ENCODE data around the gene SH3RF3.

The SH3RF3 gene

DNA sequence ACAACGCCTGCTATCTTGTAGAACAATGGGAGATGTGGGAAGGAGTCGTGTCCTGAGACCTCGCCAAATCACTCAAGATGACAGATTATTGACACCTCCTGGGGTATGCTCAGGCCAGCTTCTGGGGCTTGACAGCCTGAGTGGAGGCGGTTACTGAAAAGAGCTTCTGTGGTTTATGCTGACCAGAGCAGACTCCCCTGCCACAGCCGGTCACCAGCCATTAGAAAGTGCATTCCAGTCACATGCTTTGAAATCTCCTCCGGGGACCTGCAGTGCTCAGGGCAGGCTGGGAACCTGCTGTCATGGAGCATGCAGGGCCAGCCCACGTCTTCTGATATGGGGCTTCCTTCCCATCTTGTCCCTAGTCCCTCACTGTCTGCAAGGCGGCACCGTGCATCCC, 268.9 kb downstream of the SH3RF3 start:
- no peak for DNase-seq (ENCODE audit: low read depth)

DNA sequence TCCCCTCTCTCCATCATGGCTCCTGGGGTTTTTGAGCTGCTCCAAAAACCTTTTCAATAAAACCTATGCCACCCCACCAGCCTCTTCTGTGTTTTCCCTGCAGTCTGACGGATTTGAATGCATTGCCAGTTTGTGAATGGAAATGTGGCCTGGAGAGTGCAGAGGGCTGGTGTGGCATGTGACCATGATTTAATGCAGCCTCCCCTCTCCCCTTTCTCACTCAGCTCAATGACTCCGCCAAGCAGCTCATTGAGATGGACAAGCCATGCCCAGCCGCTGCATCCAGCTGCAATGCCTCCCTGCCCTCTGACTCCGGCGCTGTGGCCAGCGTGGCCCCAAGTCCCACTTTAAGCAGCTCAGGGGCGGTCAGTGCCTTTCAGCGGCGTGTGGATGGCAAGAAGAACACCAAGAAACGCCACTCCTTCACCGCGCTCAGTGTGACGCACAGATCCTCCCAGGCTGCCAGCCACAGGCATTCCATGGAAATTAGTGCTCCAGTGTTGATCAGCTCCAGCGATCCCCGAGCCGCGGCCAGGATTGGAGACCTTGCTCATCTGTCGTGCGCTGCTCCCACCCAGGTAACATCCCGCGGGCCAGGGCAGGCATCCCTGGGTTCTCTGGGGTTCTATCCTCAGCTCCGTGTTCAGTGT, 269.5 kb downstream of the SH3RF3 start:
- peak; percentile 86 for DNase-seq (ENCODE audit: low read depth)

DNA sequence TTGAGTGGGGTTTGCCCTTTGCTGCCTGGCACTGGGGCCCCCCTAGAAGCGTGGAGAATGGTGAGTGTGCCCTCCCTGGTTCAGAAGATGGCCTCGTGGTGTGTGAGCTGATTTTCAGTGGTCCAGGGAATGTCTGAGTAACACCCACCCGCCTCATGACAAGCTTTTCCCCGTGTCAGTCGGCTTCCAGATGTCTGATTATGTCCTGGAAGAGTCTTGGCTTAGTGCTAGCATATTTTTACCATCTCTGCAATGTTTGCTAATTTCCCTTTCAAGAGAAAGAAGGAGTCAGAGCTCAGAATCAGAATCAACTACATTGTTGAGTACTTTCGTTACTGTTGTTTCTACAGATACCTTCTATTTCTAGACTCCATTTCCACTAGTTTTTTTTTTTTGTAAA, 270.1 kb downstream of the SH3RF3 start:
- peak; percentile 81 for DNase-seq (ENCODE audit: low read depth)

- no peak for DNase-seq (ENCODE audit: low read depth)
Measured at GRCh38 chr2:109400102-109400501, 271.1 kb downstream of the SH3RF3 start.

DNA sequence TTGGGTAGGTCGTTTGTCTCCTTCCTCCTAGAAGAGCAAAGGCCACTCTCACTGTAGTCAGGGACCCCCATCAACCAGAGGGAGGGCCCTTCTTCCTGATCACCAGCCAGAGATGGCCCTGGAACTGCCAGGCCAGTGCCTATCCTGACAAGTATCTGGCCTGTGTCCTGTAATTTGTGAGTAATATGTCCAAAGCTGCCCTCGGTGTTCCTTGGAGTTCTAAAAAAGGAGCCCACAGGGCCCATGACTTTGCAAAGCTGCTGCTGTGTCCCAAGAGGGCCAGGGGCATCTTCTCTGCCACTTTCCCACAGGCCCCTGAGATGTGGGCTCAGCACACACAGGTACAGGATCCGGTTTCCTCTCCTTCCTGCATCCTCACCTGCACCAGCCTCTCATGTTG, 272.4 kb downstream of the SH3RF3 start:
- no peak for DNase-seq (ENCODE audit: low read depth)

DNA sequence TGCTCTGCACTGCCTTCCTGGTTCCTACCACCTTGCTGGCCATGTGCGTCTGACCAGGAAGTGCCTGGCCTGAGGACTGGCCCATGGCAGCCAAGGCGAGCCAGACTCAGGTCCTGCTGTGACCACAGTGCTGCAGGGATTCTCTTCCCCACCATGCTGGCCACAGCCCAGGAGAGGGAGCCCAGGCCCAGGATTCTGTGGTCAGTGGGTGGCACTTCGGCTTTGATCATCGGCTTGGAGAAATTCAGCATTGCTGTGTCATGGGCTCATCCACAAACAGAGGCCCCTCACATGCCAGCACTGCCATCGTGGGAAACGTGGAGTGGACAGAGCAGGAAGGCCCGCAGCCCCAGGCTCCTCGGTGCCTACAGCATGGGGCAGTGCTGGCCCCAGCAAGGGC, 273.2 kb downstream of the SH3RF3 start:
- no peak for DNase-seq (ENCODE audit: low read depth)

- DNase-seq (ENCODE audit: low read depth): no peak
Measured at GRCh38 chr2:109402980-109403840, 274.2 kb downstream of the SH3RF3 start.

DNA sequence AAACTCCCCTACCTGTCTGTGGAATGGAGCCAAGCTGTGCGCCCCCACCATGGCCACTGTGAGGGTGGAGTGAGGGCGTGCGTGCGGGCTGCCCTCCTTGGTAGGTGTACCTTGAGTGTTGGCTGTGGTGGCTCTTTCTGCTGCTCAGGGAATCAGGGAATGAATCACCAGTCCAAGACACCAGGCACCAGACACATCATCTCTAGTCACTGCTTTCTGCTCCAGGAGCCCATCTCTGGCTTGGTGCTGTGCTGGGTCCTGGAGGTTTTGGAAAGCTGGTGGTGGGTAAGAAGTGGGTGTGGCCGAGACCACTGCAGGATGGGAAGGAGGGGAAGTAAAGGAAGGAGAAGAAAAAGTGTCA, 274.8 kb downstream of the SH3RF3 start:
- DNase-seq (ENCODE audit: low read depth): no peak

GRCh38 chr2:109404681-109405080, 275.7 kb downstream of the SH3RF3 start:
- no peak for DNase-seq (ENCODE audit: low read depth)

DNA sequence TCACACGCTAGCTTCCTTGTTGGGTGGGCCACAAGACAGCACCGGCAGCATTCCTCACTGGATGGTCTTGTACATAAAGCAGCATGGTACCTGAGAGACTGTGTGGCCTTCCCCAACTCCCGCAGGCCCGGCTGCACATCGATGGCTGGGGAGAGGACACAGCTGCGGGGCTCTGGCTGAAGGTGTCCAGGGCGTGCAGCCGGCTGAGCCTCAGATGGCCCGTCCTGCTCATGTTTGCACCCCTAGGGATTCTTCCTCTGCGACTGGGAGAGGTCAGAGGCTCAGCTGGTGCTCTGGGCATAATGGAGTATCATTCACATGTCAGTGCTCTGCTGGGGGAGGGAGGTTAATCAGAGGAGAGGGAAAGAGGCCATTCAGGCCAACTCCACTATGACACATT, 276.9 kb downstream of the SH3RF3 start:
- no peak for DNase-seq (ENCODE audit: low read depth)

DNA sequence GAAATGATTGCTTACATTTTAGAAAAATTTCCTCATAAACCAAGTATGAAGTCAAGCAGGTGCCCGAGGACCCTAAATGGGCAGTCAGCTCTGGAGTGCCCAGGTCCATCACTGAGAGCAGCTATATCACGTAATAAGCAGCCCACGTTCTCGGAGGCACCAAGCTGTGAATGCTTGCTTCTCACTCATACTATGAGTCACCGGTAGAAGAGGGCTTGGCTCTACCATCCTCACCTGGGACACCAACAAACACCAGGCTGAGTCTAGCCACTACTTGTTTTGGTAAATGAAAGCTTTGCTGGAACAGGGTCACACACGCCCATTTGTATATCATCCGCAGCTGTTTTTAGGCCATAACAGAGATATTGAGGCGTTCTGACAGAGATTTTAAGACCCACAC, 277.3 kb downstream of the SH3RF3 start:
- no peak for DNase-seq (ENCODE audit: low read depth)

GRCh38 chr2:109407276-109408042, 278.5 kb downstream of the SH3RF3 start:
- DNase-seq (ENCODE audit: low read depth): no peak

GRCh38 chr2:109408043-109408335, 279.0 kb downstream of the SH3RF3 start:
- DNase-seq (ENCODE audit: low read depth): no peak

DNA sequence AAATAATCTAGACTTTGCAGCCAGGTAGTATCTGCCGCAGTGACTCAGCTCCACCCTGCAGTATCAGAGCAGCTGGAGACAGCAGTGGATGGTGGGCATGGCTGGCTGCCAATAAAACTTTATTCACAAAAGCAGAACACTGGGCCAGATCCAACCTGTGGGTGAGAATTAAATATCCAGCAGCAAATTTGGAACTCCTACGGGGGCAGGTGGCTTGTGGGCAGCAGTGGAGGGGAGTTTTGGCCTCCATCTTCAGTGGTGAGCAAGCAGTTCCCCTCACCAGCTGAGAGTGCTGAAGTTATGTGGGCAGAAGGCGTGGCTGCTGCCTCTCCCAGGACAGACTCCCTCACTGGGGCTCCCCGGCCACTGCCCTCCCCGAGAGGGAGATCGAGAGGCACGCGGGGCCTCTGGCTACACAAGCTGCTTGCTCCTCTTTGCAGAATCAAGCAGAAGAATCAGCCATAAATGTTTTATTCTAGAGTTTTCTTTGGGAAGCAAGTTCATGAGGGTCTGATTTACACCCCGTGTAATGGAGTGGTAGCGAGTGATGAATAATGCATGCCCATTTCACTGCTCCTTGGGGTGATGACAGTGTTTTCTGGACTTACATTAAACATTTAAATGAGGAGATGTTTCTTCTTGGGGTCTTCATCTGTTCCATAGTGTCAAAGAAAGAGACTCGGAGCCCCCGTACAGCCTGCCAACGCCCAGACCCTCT, 280.5 kb downstream of the SH3RF3 start:
- DNase-seq (ENCODE audit: low read depth): no peak

- peak; percentile 67 for DNase-seq (ENCODE audit: low read depth)
Measured at GRCh38 chr2:109410039-109410815, 281.2 kb downstream of the SH3RF3 start.

DNA sequence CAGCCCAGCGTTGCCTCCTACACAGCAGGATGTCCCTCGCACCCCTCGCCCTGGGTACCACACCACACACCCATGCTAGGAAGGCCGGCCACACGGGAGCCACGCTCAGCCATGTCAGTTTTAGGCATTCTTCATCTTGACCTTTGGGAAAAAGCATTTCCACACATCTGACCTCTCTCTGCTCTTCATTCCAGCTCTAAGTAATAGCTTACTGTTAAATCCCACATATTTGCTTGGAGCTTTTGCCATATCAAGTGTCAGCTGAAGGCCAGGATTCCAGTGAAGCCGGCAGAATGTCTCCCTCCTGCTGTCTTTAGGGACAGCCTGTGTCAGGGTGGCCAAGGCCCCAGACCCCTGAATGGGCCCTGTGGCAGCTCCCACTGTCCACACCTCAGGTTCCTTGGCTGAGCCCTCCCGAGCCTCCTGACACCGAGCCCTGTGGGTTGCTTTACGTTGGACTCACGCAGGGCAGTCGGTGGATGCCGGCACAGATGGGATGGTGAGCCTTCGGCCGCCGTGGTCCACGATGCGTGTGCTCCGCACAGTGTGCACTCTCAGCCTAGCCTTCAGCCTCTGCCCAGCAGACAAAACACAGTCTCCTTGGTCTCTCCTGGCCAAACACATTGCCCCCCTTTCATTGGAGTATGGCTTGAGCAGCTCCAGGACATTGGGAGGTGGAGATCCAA, 282.8 kb downstream of the SH3RF3 start:
- DNase-seq (ENCODE audit: low read depth): peak; percentile 19

- DNase-seq (ENCODE audit: low read depth): no peak
Measured at GRCh38 chr2:109415581-109416013, 286.6 kb downstream of the SH3RF3 start.

DNA sequence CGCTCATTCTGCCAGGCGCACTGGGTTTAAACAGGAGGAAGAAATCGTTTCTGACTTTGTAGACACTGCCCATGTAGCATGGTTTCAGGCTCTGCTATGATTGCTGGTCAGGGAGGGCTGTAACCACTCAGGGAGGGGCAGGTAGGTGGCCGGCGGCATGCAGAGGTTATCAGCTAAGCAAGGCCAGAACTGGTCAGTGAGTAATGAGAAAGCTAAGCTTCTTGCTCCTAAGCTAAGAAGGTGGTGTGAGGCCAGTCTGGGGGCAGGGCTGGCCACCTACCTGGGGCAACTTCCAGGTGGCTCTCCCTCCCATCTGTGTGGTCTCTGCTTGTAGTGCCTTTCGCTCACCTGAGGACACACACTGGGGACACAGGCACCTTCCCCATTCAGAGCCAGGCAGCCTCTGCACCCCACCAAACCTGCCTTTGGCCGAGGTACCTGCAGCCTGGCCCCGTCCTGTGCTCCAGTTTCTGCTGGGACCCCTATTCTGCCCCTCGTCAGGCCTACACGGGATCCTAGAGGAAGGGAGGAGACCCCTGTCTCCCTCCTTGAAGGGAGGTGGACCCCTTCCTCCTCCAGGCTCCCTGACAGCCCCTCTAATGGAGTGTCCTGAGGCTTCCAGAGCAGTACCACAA, 288.8 kb downstream of the SH3RF3 start:
- DNase-seq (ENCODE audit: low read depth): no peak

- no peak for DNase-seq (ENCODE audit: low read depth)
Measured at GRCh38 chr2:109418716-109419115, 289.7 kb downstream of the SH3RF3 start.

DNA sequence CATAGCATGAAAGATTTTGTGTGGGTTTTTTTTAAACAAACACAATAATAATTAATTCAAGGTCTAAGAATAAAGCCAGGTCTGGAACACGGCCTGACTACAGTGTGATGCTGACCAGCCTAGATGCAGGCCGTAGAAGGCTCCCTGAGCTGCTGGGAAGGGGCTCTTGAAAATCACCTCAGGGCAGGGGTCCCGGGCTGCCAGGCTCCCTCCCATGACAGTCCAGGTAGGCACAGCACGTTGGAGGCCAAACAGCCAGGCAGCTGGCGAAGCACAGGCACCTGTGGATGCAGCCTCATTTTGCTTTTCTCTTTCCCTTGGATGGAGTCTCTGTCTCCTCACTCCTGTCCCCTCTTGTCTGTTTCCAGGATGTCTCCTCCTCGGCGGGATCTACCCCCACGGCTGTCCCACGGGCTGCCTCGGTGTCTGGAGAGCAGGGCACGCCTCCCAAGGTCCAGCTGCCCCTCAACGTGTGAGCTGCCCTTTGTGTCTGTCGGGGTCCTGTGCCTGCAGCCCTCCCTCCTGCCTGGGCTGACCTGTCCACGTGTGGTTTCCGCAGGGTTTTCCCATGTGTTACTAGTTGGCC, 290.3 kb downstream of the SH3RF3 start:
- DNase-seq (ENCODE audit: low read depth): no peak

All from fibroblast of gingiva (primary cell).